H1 (cell line): ENCODE results near the gene WDR59. TPM values are rescaled to one million over a fixed set of nuclear protein-coding genes. Genes with fewer than 3 reads are reported as not detected.

Source experiments
- CTCF ChIA-PET: fragments of 300-600 bp; sonication (Branson Sonifier 250); formaldehyde crosslinking; loops from one replicate; lab custom pipeline; 2021; ENCODE audit not compliant: partially characterized antibody; lab: Charles Lee
- POLR2A ChIA-PET: fragments of 300-600 bp; sonication (Branson Sonifier 250); formaldehyde crosslinking; loops from one replicate; lab custom pipeline; 2021; ENCODE audit warnings: inconsistent platforms; ENCODE audit not compliant: partially characterized antibody; lab: Charles Lee
- DNase-seq, 2 experiments: peaks; one replicate each; pipeline versions ENCODE4 v3.0.0 to v3.0.0-alpha.2; 2010 to 2022; ENCODE audit warnings: low spot score in 2 of 2, low read depth in 1 of 2, mixed read lengths in 1 of 2
- FAIRE-seq: peaks from 2 replicates; lab custom pipeline; 2011; peaks lifted over from hg19 to GRCh38; lab: Jason Lieb, UNC
- H2AFZ ChIP-seq: 2 replicates; pipeline ENCODE4 v1.8.1; 2012; ENCODE audit warnings: low read length, inconsistent platforms
- H2AK5ac ChIP-seq: 2 replicates; pipeline ENCODE4 v1.6.1; 2013; ENCODE audit warnings: low read depth, low read length
- H2BK120ac ChIP-seq: replicated peaks from 2 replicates; pipeline ENCODE3; 2013; ENCODE audit warnings: low read depth, low read length, inconsistent platforms
- H2BK12ac ChIP-seq: 2 replicates; pipeline ENCODE4 v1.6.1; 2013; ENCODE audit warnings: low read depth, low read length
- H2BK15ac ChIP-seq: 2 replicates; pipeline ENCODE4 v1.6.1; 2013; ENCODE audit warnings: low read length
- H2BK20ac ChIP-seq: 2 replicates; pipeline ENCODE4 v1.6.1; 2013; ENCODE audit warnings: low read length
- H2BK5ac ChIP-seq: 2 replicates; pipeline ENCODE4 v1.6.1; 2013; ENCODE audit warnings: low read depth, low read length
- H3K14ac ChIP-seq: 2 replicates; pipeline ENCODE4 v1.6.1; 2013; ENCODE audit warnings: inconsistent platforms; ENCODE audit not compliant: insufficient read length
- H3K18ac ChIP-seq: 2 replicates; pipeline ENCODE4 v1.6.1; 2013; ENCODE audit warnings: low read length; ENCODE audit errors: extremely low read depth
- H3K23ac ChIP-seq: 2 replicates; pipeline ENCODE4 v1.6.1; 2013; ENCODE audit warnings: inconsistent platforms; ENCODE audit not compliant: insufficient read length
- H3K23me2 ChIP-seq: 2 replicates; pipeline ENCODE4 v1.6.1; 2013; ENCODE audit warnings: low read depth, low read length
- H3K27ac ChIP-seq: 2 replicates; pipeline ENCODE4 v1.6.1; 2011; ENCODE audit warnings: low read depth, low read length, inconsistent platforms
- H3K27me3 ChIP-seq, 4 experiments: replicated peaks in 1 of 4; 1 replicate in 1 of 4; 2 replicates in 3 of 4; pipeline versions ENCODE4 v1.6.1 to v1.8.1; 2011 to 2013; ENCODE audit warnings: low read length in 3 of 4, mild to moderate bottlenecking in 3 of 4, inconsistent platforms in 2 of 4, mixed read lengths in 2 of 4, moderate library complexity in 1 of 4; ENCODE audit not compliant: control insufficient read depth in 3 of 4, insufficient read depth in 3 of 4; ENCODE audit errors: extremely low read depth in 1 of 4
- H3K36me3 ChIP-seq, 4 experiments: 2 replicates each; pipeline versions ENCODE4 v1.6.1 to v1.8.1; 2011 to 2013; ENCODE audit warnings: mild to moderate bottlenecking in 4 of 4, low read length in 3 of 4, moderate library complexity in 2 of 4, control low read depth in 1 of 4, inconsistent platforms in 1 of 4; ENCODE audit not compliant: insufficient read depth in 4 of 4, control insufficient read depth in 2 of 4
- H3K4ac ChIP-seq: replicated peaks from 2 replicates; pipeline ENCODE3; 2013; ENCODE audit warnings: low read length, low read depth, mixed read lengths, inconsistent platforms; ENCODE audit not compliant: insufficient read length
- H3K4me1 ChIP-seq, 4 experiments: replicated peaks in 1 of 4; 1 replicate in 1 of 4; 2 replicates in 3 of 4; pipeline versions ENCODE4 v1.6.1 to v1.8.1; 2011 to 2013; ENCODE audit warnings: low read length in 3 of 4, inconsistent platforms in 2 of 4, mixed read lengths in 1 of 4; ENCODE audit not compliant: insufficient read depth in 4 of 4, control insufficient read depth in 3 of 4
- H3K4me2 ChIP-seq, 2 experiments: 2 replicates each; pipeline versions ENCODE4 v1.6.1 to v1.8.1; 2011 to 2013; ENCODE audit warnings: low read depth in 2 of 2, low read length in 2 of 2, control low read depth in 1 of 2, inconsistent platforms in 1 of 2, mild to moderate bottlenecking in 1 of 2; ENCODE audit not compliant: insufficient read depth in 1 of 2
- H3K4me3 ChIP-seq, 4 experiments: fragments of 200-600, 300-600 bp in 1 of 4; sonication (generic), shearing (Covaris generic), sonication (Bioruptor Twin) in 1 of 4; 2 replicates each; pipeline versions ENCODE4 v1.5.1 to v1.8.1; 2011 to 2016; ENCODE audit warnings: low read length in 4 of 4, low read depth in 3 of 4, control low read depth in 2 of 4, inconsistent platforms in 2 of 4, mild to moderate bottlenecking in 2 of 4, mixed read lengths in 1 of 4, moderate library complexity in 1 of 4; ENCODE audit not compliant: insufficient read depth in 2 of 4; ENCODE audit errors: extremely low read depth in 1 of 4
- H3K56ac ChIP-seq: replicated peaks from 2 replicates; pipeline ENCODE3; 2013; ENCODE audit warnings: low read depth, mild to moderate bottlenecking, mixed read lengths, low read length, inconsistent platforms; ENCODE audit not compliant: insufficient read length
- H3K79me1 ChIP-seq: 2 replicates; pipeline ENCODE4 v1.6.1; 2013; ENCODE audit warnings: low read depth, low read length, control low read depth
- H3K79me2 ChIP-seq, 2 experiments: 2 replicates each; pipeline versions ENCODE4 v1.6.1 to v1.8.1; 2012 to 2013; ENCODE audit warnings: low read length in 2 of 2, mild to moderate bottlenecking in 2 of 2, inconsistent platforms in 1 of 2; ENCODE audit not compliant: insufficient read depth in 2 of 2, control insufficient read depth in 1 of 2
- H3K9ac ChIP-seq, 4 experiments: replicated peaks in 1 of 4; 1 replicate in 1 of 4; 2 replicates in 3 of 4; pipeline versions ENCODE4 v1.6.1 to v1.8.1; 2011 to 2013; ENCODE audit warnings: low read depth in 3 of 4, low read length in 3 of 4, control low read depth in 2 of 4, mild to moderate bottlenecking in 2 of 4, moderate library complexity in 2 of 4, inconsistent platforms in 1 of 4; ENCODE audit errors: extremely low read depth in 1 of 4
- H3K9me3 ChIP-seq, 2 experiments: 2 replicates each; pipeline versions ENCODE4 v1.6.1 to v1.8.1; 2012 to 2013; ENCODE audit warnings: mild to moderate bottlenecking in 2 of 2, moderate library complexity in 2 of 2, control low read depth in 1 of 2, inconsistent platforms in 1 of 2, low read depth in 1 of 2, low read length in 1 of 2, mixed read lengths in 1 of 2; ENCODE audit not compliant: insufficient read depth in 2 of 2
- H4K20me1 ChIP-seq, 2 experiments: replicated peaks in 1 of 2; 2 replicates each; pipeline versions ENCODE3 to v1.8.1; 2011 to 2013; ENCODE audit warnings: inconsistent platforms in 2 of 2, low read length in 2 of 2, mild to moderate bottlenecking in 1 of 2; ENCODE audit not compliant: insufficient read depth in 2 of 2, control insufficient read depth in 1 of 2
- H4K5ac ChIP-seq: 2 replicates; pipeline ENCODE4 v1.6.1; 2013; ENCODE audit warnings: low read length, low read depth, mixed read lengths, inconsistent platforms; ENCODE audit not compliant: insufficient read length
- H4K8ac ChIP-seq: 2 replicates; pipeline ENCODE4 v1.8.0; 2013; ENCODE audit warnings: mild to moderate bottlenecking, moderate library complexity, low read length, inconsistent platforms; ENCODE audit not compliant: insufficient read depth; ENCODE audit errors: extremely low read depth
- H4K91ac ChIP-seq: replicated peaks from 2 replicates; pipeline ENCODE3; 2013; ENCODE audit warnings: low read length, mixed read lengths, inconsistent platforms; ENCODE audit not compliant: insufficient read length
- BCL11A ChIP-seq, 2 experiments: IDR thresholded peaks; one replicate each; pipeline ENCODE4 v1.6.1; 2011; ENCODE audit warnings: low read depth in 2 of 2, low read length in 2 of 2, mild to moderate bottlenecking in 2 of 2
- CHD1 ChIP-seq: IDR thresholded peaks from 2 replicates; pipeline ENCODE4 v1.6.1; 2012; ENCODE audit warnings: low read depth, low read length, improper control_type of control experiment
- GTF2F1 ChIP-seq: IDR thresholded peaks from 2 replicates; pipeline ENCODE4 v1.6.1; 2012; ENCODE audit warnings: low read depth, low read length, improper control_type of control experiment, borderline replicate concordance
- KDM4A ChIP-seq: IDR thresholded peaks from one replicate; pipeline ENCODE4 v1.7.1; 2012; ENCODE audit warnings: low read depth, mild to moderate bottlenecking, moderate library complexity, low read length, inconsistent platforms; ENCODE audit not compliant: severe bottlenecking
- MAFK ChIP-seq: IDR thresholded peaks from 2 replicates; pipeline ENCODE4 v1.6.1; 2012; ENCODE audit warnings: low read depth, mild to moderate bottlenecking, improper control_type of control experiment, low read length
- POU5F1 ChIP-seq: IDR thresholded peaks from 2 replicates; pipeline ENCODE4 v1.6.1; 2011; ENCODE audit warnings: low read depth, mild to moderate bottlenecking, low read length, moderate library complexity
- RBBP5 ChIP-seq: IDR thresholded peaks from 2 replicates; pipeline ENCODE4 v1.7.1; 2012; ENCODE audit warnings: low read depth, mild to moderate bottlenecking, inconsistent platforms, low read length, moderate library complexity, borderline replicate concordance
- RNF2 ChIP-seq: fragments of 200-900, 300-1000 bp; sonication (generic); IDR thresholded peaks from 2 replicates; pipeline ENCODE4 v1.7.1; 2016; ENCODE audit warnings: borderline replicate concordance, low read depth, mild to moderate bottlenecking, antibody characterized with exemption, low read length; ENCODE audit not compliant: poor library complexity, severe bottlenecking; ENCODE audit errors: missing control alignments
- SIN3A ChIP-seq, 2 experiments: IDR thresholded peaks in 1 of 2; conservative IDR thresholded peaks in 1 of 2; 2 replicates each; pipeline ENCODE4 v1.6.1; 2011 to 2012; ENCODE audit warnings: low read length in 2 of 2, improper control_type of control experiment in 1 of 2, low read depth in 1 of 2, mild to moderate bottlenecking in 1 of 2
- SP4 ChIP-seq: IDR thresholded peaks from 2 replicates; pipeline ENCODE4 v1.6.1; 2012; ENCODE audit warnings: low read length, inconsistent platforms
- SUZ12 ChIP-seq: fragments of 200-600 bp; sonication (generic); IDR thresholded peaks from 2 replicates; pipeline ENCODE4 v1.6.1; 2012; ENCODE audit warnings: mild to moderate bottlenecking, inconsistent platforms, low read length, moderate library complexity, mixed read lengths
- USF2 ChIP-seq: IDR thresholded peaks from 2 replicates; pipeline ENCODE4 v1.6.1; 2011; ENCODE audit warnings: low read length, improper control_type of control experiment
- ZNF274 ChIP-seq: IDR thresholded peaks from 2 replicates; pipeline ENCODE4 v1.7.0; 2012; ENCODE audit warnings: low read length, borderline replicate concordance; ENCODE audit errors: extremely low read depth
- polyA plus RNA-seq, 7 experiments: library from polyadenylated mRNA; depleted of rRNA in 3 of 7; stranded (reverse) in 5 of 7; unstranded in 2 of 7; fragments of >200 nt in 5 of 7; fragments of 200-250 nt in 2 of 7; gene quantifications; 1 replicate in 5 of 7; 2 replicates in 1 of 7; 4 replicates in 1 of 7; pipeline versions ENCODE4 v1.2.1 to v1.2.3, GENCODE V29; 2011 to 2013; ENCODE audit warnings: missing spikeins in 2 of 7, mixed read lengths in 2 of 7
- total RNA-seq: library from RNA; stranded (reverse); fragmentation: NEBNext Ultra II Directional; extraction: Animal tissue kit (Norgen Biotek cat#: 25700); gene quantifications from 2 replicates; pipeline ENCODE4 v1.2.1, GENCODE V29; 2021

The WDR59 gene
- total and polyA plus RNA-seq, 2 of the 8 experiments (the other 6 are each of a cell fraction or from before 2014, with no cell fraction given), result 84.2 to 124 TPM

- H3K9me3 ChIP-seq, result 0 out of 4 replicates have a peak, but pooled peaks cover 0 to 3% of the 10 kb centered on the region in 2 experiments
- H2BK12ac ChIP-seq, result no peak overlapping the region
- TF ChIP-seq ZNF274 (no peak), POU5F1 (no peak), MAFK (no peak), RBBP5 (no peak), CHD1 (no peak), RNF2 (no peak), GTF2F1 (no peak), BCL11A (IDR thresholded peaks at IDR 0.05; ENCODE audit: low read depth in 2 of 2, low read length in 2 of 2) (no peak), SUZ12 (no peak), KDM4A (no peak), SIN3A (conservative IDR thresholded peaks at IDR 0.05 in 1 of 2, IDR thresholded peaks at IDR 0.05 in 1 of 2; ENCODE audit: low read depth in 1 of 2, low read length in 2 of 2) (no peak), USF2 (no peak), SP4 (no peak)
- no peak overlapping the region for H4K8ac ChIP-seq
- DNase-seq, result no peak
- H3K4me3 ChIP-seq, result no peak overlapping the region
- no peak overlapping the region for H2AK5ac ChIP-seq
- no peak overlapping the region for H3K18ac ChIP-seq
- ChIA-PET POLR2A (no interaction called here), CTCF (interaction anchor here (1.5 kb wide), 1 partner anchor 33 kb away, joined by 3 read pairs; no protein-coding TSS in a partner anchor)
- H2BK20ac ChIP-seq, result no peak overlapping the region
- H3K27me3 ChIP-seq, result no peaks in the 10 kb centered on the region
- peaks cover 0 to 82% of the 10 kb centered on the region in 2 experiments; a peak in 3 of 4 replicates for H3K79me2 ChIP-seq
- no peak overlapping the region for H3K9ac ChIP-seq
- H3K79me1 ChIP-seq, result peaks cover 10% of the 10 kb centered on the region
- no peak overlapping the region for H4K91ac ChIP-seq
- H3K4me2 ChIP-seq, result no peak overlapping the region
- no peaks in the 10 kb centered on the region; a peak in 1 of 8 replicates for H3K36me3 ChIP-seq
- H3K23ac ChIP-seq, result no peak overlapping the region
- no peak overlapping the region for H2BK15ac ChIP-seq
- no peaks in the 10 kb centered on the region for H3K23me2 ChIP-seq
- no peak overlapping the region for H2BK120ac ChIP-seq
- H4K20me1 ChIP-seq, result peaks cover 0 to 8% of the 10 kb centered on the region in 2 experiments
- H2AFZ ChIP-seq, result no peak overlapping the region
- no peak overlapping the region for H3K14ac ChIP-seq
- no peak overlapping the region for H3K56ac ChIP-seq
- H3K27ac ChIP-seq, result no peak overlapping the region
- H3K4me1 ChIP-seq, result no peaks in the 10 kb centered on the region; a peak in 1 of 7 replicates
- no peak overlapping the region for H2BK5ac ChIP-seq
- H4K5ac ChIP-seq, result no peak overlapping the region
- no peak overlapping the region for H3K4ac ChIP-seq
- no peak for FAIRE-seq
Measured at GRCh38 chr16:75029854-75030253, 44.9 kb upstream of the WDR59 start.
